Measurements from ENCODE around the gene TNNT3.
A peak's percentile ranks its signal among the peaks of the same experiment; 100 is the strongest.

TNNT3 gene

DNA sequence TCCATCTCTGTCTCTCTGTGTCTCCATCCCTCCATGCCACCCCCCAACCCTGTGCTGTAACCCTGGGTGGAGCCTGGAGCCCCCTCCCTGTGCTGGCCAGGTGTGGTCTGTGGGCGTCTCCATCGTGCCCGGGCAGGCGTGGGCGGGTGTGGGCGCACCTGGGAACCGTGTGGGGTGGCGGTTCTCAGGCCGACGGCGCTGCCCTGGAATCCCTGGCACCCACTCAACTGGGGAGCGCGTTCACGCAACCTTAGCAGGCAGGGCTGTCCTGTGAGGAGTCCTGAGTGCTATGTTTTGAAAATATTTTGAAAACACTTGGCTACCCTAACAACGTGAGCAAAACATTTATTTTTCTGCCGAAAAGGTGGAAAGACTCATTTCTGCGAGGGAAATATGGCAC, 4.7 kb downstream of the TNNT3 start:
- DNase-seq = no peak

- no peak for DNase-seq
Observed at GRCh38 chr11:1924646-1925372, 5.3 kb downstream of the TNNT3 start.

DNA sequence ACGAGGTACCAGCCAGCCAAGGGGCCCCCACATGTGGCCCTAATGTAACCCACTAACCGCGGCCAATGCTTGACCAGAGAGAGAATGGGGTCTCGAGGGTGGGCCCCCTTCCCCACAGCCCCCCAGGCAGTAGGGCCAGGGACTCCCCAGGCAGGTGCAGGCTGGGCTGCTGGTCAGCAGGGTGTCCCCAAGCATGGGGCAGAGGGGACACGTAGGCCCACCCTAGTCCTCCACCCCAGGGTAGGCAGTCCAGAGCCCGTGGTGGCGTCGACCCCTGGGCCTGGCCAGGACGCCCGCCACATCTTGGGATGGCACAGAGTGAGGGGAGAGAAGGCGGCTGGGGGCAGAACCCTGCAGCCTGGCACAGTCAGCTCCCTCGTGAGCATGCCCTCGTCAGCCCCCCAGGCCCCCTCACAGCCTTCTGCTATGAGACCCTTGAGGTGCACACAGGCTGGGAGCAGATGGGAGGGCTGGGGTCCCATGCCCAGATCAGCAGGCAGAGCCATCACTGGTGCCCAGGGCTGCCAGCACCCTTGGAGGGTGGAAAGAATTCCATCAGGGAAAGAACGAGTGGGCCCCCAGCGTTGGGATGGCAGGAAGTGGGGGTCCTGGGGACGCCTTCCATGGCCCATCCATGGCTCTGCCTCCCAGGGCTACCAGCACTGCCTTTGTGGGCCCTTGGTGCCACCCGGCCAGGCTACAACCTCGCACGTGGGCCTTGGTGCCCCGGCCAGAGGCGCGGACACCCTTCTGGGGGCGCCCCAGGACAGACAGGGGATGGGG, 6.1 kb downstream of the TNNT3 start:
- no peak for DNase-seq

DNA sequence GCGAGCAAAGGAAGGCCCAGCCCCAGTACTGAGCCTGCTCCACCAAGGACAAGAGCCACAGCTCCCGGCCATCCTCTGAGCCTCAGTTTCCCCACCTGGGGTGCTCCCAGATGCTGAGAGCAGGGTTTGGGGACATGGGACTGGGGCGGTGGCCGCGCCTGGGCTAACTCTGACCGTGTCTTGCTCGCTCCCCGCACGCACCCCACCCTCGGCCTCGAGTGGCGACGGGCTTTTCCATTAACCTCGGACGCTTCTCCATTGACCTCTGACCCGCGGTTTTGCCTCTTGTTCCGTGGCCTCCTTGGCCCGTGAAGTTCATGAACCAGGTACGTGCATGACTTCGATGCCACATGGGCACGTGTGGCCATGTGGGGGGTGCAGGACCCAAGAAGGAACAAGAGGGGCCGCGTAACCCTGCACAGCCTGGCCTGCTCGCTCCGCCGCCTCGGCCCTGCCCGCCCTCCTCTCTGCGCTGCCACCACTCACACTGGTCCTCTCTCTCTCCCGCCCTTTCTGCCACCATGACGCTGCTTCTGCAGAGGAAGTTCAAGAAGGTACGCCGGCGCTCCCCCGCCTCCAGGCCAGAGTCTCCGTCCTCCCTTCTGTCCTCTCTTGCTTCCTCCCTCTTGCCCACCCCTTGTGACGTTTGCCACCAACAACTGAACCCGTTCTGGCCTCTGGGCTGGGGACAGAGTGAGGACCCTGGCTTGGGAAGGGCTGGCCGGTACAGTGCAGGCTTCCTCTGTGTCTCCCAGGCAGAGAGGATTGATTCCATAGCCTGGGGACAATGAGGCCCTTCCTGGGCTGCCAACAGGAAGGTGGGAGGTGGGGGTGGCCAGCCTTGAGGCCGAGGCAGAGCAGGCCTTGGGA, 6.9 kb downstream of the TNNT3 start:
- peak; percentile 44 for DNase-seq

GRCh38 chr11:1927026-1927847, 7.7 kb downstream of the TNNT3 start:
- DNase-seq = no peak

DNA sequence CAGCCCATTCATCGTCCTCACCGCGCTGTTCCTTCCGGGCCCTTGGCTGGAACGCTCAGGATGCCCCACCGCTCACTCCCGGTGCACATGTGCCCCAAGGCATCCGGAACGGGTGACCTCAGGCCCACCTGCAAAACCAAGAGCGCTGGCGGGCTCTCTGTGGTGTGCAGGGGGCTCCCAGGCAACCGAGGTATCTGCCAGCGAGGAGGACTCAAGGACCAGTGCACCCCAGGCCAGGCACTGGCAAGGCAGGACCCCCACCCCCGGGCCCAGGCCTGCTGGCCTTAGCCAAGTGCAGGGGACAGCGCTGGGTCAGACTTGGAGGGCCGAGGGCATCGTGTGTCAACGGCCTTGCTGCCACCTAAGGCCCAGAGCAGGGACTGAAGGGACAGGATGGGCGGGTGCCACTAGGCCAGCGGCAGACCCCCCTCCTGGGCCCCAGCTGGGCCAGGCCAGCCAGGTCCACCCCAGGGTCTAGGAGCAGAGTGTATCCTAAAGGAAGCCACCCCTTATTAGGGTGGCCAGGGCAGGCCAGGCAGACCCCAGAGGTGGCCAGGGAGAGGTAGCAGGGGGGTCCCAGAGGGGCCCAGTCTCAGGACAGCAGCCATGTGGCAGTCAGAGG, 8.5 kb downstream of the TNNT3 start:
- DNase-seq = no peak

DNA sequence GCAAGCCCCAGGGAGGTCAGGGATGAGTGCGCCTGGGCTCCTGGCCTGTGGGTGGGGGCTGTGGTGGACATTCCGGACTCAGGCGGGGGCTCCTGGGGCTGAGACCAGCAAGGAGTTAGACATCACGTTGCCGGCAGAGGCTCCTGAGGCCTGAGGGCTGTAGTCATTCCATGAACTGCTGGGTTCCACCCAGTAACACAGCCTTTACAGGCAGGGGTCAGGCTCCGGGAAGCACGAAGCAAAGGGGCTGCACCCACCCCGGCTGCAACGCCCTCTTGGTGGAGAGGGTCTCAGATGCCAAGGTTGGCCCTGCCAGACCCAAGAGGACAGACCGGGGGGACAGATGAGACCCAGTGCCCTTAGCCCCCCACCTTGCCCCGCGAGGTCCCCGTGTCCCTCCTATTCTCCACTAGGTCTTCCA, 9.0 kb downstream of the TNNT3 start:
- DNase-seq = no peak

GRCh38 chr11:1928891-1929541, 9.5 kb downstream of the TNNT3 start:
- no peak for DNase-seq

DNA sequence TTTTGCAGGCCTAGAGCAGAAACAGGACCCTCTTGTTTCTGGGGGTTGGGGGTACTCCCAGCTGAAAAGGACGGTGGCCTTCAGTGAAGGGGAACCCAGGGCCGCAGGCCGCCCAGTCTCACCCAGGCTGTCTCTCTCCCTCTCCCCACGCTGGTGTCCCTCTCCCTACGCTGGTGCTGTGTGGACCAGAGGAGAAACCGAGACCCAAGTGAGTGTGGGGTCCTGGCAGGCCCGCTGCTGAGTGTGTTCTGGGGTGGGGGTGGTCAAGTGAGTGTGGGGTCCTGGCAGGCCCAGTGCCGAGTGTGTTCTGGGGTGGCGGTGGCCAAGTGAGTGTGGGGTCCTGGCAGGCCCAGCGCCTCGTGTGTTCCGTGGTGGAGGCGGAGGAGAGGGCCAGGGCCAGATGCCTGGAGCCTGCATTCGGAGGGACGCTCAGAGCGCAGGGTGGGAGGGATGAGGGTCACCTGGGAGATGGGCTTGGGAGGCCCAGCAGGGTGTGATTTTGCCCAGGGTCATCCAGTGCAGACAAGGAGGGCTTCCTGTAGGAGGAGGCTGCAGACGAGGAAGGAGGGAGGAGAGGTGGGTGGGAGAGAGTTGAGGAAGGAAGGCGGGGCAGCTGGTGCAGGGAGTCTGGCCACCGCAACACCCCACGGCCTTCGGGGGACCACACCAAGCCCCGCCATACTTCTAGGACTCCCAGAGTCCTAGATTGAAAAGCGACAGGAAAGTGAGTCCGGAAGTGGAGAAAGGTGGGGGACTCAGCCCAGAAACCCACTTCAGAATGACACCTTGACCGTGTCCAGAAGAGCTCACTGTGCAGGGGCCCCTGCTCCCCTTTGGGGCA, 10.3 kb downstream of the TNNT3 start:
- DNase-seq = no peak

DNA sequence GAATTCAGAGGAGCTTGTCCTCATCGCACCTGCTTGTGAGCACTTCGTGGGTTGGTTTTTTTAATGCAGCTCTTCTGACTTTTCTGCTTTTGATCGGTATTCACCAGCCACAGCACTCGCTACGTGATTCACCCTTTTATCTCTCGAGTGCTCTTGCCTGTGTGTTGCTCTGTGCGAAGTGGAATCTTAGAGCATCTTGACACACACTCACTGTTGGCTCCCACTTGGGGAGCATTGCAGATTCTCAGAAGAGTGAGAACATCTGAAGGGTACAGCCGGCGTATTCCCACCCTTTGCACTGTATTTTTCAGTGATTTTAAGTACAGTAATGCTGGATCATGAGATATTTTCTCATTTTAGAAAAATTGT, 10.9 kb downstream of the TNNT3 start:
- DNase-seq = no peak

DNA sequence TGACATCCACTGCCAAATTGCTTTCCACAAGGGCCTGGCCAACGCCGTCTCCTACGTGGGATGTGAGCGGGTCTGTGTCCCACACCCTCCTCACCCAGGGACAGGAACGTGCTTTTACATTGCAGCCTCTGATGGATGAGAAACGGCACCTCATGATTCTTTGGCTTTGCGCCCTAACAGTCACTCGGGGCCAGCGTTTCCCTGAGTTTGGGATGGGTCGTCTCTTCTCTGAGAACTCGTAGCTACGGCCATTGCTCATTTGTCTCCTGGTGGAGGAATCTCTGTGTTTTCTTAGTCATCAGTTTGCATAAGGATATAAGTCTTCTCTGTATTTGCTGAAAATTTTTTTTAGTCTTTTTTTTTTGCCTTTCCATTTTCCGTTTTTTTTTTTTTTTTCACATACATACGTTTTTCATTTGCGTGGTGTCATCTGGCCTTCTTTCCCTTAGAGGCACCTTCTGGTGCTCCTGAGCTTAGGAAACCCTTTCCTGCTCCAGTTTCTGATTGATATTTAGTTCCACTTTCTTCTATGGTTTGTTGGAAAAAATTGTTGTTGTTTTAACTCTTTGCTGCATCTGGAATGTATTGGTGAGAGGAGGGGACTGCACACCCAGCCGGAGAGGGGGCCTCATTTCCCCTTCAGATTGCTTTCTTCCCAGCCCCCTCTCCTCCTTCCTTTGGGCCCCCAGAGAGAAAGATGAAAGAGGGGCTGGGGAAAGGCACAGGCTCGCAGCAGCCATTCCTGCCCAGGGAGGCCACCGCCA, 12.0 kb downstream of the TNNT3 start:
- no peak for DNase-seq

DNA sequence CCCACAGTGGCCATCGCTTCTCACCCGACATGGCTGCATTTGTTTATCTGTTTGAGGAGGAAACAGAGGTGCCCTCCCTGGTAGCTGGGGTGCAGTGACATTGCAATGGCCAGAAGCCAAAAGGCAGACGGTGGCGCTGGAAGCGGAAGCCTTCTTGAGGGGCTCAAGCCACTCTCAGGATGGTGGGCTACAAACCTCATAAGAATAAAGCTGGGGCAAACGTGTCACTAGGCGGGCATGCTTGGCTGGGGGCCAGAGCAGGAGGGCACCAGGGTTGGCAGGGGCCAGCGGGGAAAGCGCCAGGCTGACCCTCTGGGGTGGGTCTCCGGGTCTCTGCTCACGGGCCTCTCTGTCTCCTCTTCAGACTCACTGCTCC, 12.6 kb downstream of the TNNT3 start:
- DNase-seq = no peak

- DNase-seq = no peak
Observed at GRCh38 chr11:1932681-1933080, 13.2 kb downstream of the TNNT3 start.

DNA sequence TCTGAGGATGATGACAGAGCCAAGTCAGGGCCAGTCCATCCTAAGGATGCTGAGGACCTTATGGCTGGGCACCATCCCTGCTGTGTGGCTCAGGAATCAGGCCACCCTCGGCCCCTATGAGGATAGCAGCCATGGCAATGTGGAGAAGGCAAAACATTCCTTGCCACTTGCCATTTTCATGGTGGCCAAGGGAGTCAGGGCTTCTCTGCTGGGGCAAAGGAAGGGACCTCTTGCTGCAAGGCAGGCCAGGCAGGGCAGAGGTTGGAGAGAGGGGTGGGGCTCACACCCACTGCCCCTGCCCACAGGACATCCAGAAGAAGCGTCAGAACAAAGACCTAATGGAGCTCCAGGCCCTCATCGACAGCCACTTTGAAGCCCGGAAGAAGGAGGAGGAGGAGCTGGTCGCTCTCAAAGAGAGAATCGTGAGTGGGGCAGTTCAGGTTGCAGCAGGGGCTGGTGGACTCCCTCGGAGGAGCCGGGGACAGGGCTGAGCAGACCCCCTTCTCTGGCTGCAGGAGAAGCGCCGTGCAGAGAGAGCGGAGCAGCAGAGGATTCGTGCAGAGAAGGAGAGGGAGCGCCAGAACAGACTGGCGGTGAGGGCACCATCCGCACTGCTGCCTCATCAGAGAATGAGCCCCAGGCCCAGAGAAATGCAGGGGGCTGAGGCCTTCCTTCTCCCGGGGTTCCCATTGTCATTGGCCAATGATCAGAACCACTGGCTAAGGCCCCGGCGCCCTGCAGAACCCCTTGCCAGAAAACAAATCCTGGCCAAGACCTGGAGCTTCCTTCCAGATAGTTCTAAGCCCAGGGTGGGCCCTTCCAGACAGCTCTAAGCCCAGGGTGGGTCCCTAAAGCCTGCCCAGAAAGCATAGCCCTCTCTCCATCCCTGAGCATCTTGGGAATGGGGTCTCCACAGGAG, 14.2 kb downstream of the TNNT3 start:
- DNase-seq = no peak

GRCh38 chr11:1934335-1935155, 15.0 kb downstream of the TNNT3 start:
- DNase-seq = no peak

GRCh38 chr11:1935156-1936071, 15.9 kb downstream of the TNNT3 start:
- no peak for DNase-seq
